Caco-2 (cell line): Measurements from ENCODE around the gene C2orf80. TPM values are rescaled to one million over a fixed set of nuclear protein-coding genes. Genes with fewer than 3 reads are reported as not detected.

Experiments
- BruUV-seq: library from RNA; stranded (reverse); fragments of 400-500 nt; replicated peaks from 2 replicates; lab custom pipeline; 2021; lab: Mats Ljungman, UMichigan
- CTCF ChIA-PET: fragments of 300-600 bp; sonication (Branson Sonifier 250); formaldehyde crosslinking; loops from one replicate; lab custom pipeline; 2022; ENCODE audit warnings: antibody characterized with exemption; lab: Charles Lee
- POLR2A ChIA-PET: fragments of 300-600 bp; sonication (Branson Sonifier 250); formaldehyde crosslinking; loops from one replicate; lab custom pipeline; 2022; ENCODE audit warnings: antibody characterized with exemption; lab: Charles Lee
- DNase-seq, 2 experiments: peaks; one replicate each; pipeline versions ENCODE4 v3.0.0 to v3.0.0-alpha.2; 2020 to 2022
- H3K27me3 ChIP-seq: replicated peaks from 2 replicates; pipeline ENCODE4 v1.6.0; 2011; ENCODE audit warnings: low read length; ENCODE audit not compliant: control insufficient read depth, insufficient read depth
- H3K36me3 ChIP-seq: 2 replicates; pipeline ENCODE4 v1.5.1; 2011; ENCODE audit warnings: low read length; ENCODE audit not compliant: control insufficient read depth, insufficient read depth
- H3K4me1 ChIP-seq: fragments of 250-450 bp; sonication (Bioruptor Pico); 2 replicates; pipeline ENCODE4 v1.5.1; 2020; ENCODE audit warnings: mild to moderate bottlenecking
- H3K4me3 ChIP-seq: 2 replicates; pipeline ENCODE4 v1.5.1; 2011; ENCODE audit warnings: low read depth, mild to moderate bottlenecking, control low read depth, low read length
- H3K9me3 ChIP-seq: fragments of 250-450 bp; sonication (Bioruptor Pico); 2 replicates; pipeline ENCODE4 v1.5.1; 2020; ENCODE audit warnings: mild to moderate bottlenecking, moderate library complexity
- H3K27ac Mint-ChIP-seq: one replicate; pipeline ENCODE4 v1.8.0; 2022; ENCODE audit warnings: mixed read lengths; ENCODE audit not compliant: unreplicated experiment
- H3K27me3 Mint-ChIP-seq: one replicate; pipeline ENCODE4 v1.8.0; 2022; ENCODE audit warnings: mixed read lengths; ENCODE audit not compliant: insufficient read depth, unreplicated experiment
- H3K36me3 Mint-ChIP-seq: one replicate; pipeline ENCODE4 v1.8.0; 2022; ENCODE audit warnings: mild to moderate bottlenecking, mixed read lengths; ENCODE audit not compliant: insufficient read depth, unreplicated experiment
- H3K4me1 Mint-ChIP-seq: one replicate; pipeline ENCODE4 v1.8.0; 2022; ENCODE audit warnings: low read depth, mixed read lengths; ENCODE audit not compliant: unreplicated experiment
- H3K4me3 Mint-ChIP-seq: one replicate; pipeline ENCODE4 v1.8.0; 2022; ENCODE audit warnings: mild to moderate bottlenecking, moderate library complexity, mixed read lengths; ENCODE audit not compliant: unreplicated experiment
- H3K9me3 Mint-ChIP-seq: one replicate; pipeline ENCODE4 v1.8.0; 2022; ENCODE audit warnings: mixed read lengths; ENCODE audit not compliant: unreplicated experiment
- intact Hi-C: fragments of 100-400 bp; cut with micrococcal nuclease; formaldehyde crosslinking; loops from one replicate; pipeline ENCODE4 v1.10.0; 2022; ENCODE audit not compliant: unreplicated experiment
- total RNA-seq: library from RNA; stranded (reverse); gene quantifications from 2 replicates; pipeline ENCODE4 v1.2.3, GENCODE V29; 2022
- TF ChIP-seq, protein P1 (sequence below), 2 experiments: fragments of 200-600 bp in 1 of 2; IDR thresholded peaks; 1 replicate in 1 of 2; 2 replicates in 1 of 2; pipeline versions ENCODE4 v1.5.1 to v1.8.0; 2011 to 2022; ENCODE audit warnings: antibody characterized with exemption in 1 of 2, control low read depth in 1 of 2, inconsistent platforms in 1 of 2, low read depth in 1 of 2, low read length in 1 of 2, mild to moderate bottlenecking in 1 of 2, moderate library complexity in 1 of 2; ENCODE audit not compliant: insufficient read depth in 1 of 2, severe bottlenecking in 1 of 2, unreplicated experiment in 1 of 2

C2orf80 gene
- total RNA-seq, 1 experiment from 2014 or later, result not detected

DNA sequence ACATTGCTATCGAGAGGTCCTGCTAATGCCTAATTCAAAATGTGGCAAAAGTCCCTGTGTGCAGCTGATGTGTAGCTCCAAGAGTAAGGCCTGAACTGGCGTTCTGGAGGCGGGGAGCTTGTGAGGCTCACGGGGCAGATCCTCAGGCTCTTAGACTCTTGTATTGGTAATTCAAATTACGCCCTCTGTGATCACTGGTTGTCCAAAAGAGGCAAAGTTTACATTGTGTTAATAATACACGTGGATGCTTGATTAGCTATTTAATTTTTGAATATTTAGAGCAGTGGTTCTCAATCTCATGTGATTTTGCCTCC is 14.0 kb downstream of the C2orf80 start:
- POLR2A ChIA-PET, result no interaction called here
- TF ChIP-seq, protein P1, sequence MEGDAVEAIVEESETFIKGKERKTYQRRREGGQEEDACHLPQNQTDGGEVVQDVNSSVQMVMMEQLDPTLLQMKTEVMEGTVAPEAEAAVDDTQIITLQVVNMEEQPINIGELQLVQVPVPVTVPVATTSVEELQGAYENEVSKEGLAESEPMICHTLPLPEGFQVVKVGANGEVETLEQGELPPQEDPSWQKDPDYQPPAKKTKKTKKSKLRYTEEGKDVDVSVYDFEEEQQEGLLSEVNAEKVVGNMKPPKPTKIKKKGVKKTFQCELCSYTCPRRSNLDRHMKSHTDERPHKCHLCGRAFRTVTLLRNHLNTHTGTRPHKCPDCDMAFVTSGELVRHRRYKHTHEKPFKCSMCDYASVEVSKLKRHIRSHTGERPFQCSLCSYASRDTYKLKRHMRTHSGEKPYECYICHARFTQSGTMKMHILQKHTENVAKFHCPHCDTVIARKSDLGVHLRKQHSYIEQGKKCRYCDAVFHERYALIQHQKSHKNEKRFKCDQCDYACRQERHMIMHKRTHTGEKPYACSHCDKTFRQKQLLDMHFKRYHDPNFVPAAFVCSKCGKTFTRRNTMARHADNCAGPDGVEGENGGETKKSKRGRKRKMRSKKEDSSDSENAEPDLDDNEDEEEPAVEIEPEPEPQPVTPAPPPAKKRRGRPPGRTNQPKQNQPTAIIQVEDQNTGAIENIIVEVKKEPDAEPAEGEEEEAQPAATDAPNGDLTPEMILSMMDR (IDR thresholded peaks at IDR 0.05; ENCODE audit: insufficient read depth in 1 of 2, low read depth in 1 of 2, low read length in 1 of 2, severe bottlenecking in 1 of 2, unreplicated experiment in 1 of 2), result no peak
- H3K9me3 Mint-ChIP-seq, result no peaks in the 10 kb centered on the region
- CTCF ChIA-PET, result interaction anchor here (1.0 to 2.8 kb wide), 8 partner anchors 33 to 79 kb away, joined by 3 to 27 read pairs (median 6); partner anchors contain the start of gene IDH1
- Histone ChIP-seq H3K27me3 (no peaks in the 10 kb centered on the region), H3K4me1 (peaks cover 16% of the 10 kb centered on the region), H3K4me3 (no peak overlapping the region), H3K36me3 (no peaks in the 10 kb centered on the region), H3K9me3 (no peaks in the 10 kb centered on the region)
- H3K4me3 Mint-ChIP-seq, result no peak overlapping the region
- intact Hi-C loops, result loop anchor here (1.0 to 10.0 kb wide), 4 partner anchors 65 to 159 kb away; partner anchors contain the start of gene IDH1
- no peak for DNase-seq
- H3K4me1 Mint-ChIP-seq, result peaks cover 7% of the 10 kb centered on the region
- H3K36me3 Mint-ChIP-seq, result no peaks in the 10 kb centered on the region
- H3K27ac Mint-ChIP-seq, result no peak overlapping the region
- no peaks in the 10 kb centered on the region for H3K27me3 Mint-ChIP-seq
- BruUV-seq, result no TSS peak

DNA sequence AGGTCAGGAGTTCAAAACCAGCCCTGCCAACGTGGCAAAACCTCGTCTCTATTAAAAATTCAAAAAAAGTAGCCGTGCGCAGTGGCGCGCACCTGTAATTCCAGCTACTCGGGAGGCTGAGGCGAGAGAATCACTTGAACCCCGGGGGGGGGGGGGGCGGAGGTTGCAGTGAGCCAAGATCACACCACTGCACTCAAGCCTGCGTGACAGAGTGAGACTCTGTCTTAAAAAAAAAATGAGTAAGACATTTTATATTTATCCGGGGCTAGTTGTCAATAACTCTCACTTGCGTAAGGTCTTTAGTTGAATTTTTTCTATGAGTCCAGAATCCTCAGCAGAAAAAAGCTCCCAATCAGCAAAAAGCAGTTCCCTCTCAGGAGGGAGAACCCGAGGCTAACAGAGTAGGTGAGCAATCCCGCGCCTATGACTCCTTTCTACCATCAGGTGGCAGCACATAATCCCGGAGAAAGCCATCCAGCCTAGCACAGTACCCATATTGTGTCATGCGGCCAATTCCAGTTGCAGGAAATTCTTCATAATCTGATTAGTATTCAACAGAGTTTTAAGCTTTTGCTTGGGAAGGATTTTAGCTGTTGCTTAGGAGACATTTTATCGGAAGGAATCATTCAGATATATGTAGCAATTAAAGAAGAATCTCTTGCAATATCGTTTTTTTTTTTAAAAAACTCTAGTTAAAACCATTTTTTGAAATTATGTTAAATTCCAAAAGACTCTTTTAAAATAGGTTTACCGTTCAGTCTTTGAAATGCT is 14.6 kb downstream of the C2orf80 start:
- no peaks in the 10 kb centered on the region for H3K36me3 ChIP-seq
- Mint-ChIP-seq H3K27ac (no peak overlapping the region), H3K36me3 (no peaks in the 10 kb centered on the region), H3K4me1 (peaks cover 7% of the 10 kb centered on the region), H3K27me3 (no peaks in the 10 kb centered on the region), H3K9me3 (no peaks in the 10 kb centered on the region), H3K4me3 (no peak overlapping the region)
- TF ChIP-seq, protein P1 (IDR thresholded peaks at IDR 0.05; ENCODE audit: insufficient read depth in 1 of 2, low read depth in 1 of 2, low read length in 1 of 2, severe bottlenecking in 1 of 2, unreplicated experiment in 1 of 2), result peak; percentile 75 to 95
- no peaks in the 10 kb centered on the region for H3K27me3 ChIP-seq
- CTCF ChIA-PET, result interaction anchor here (0.6 to 2.8 kb wide), 11 partner anchors 26 to 354 kb away, joined by 3 to 27 read pairs (median 4); partner anchors contain the start of gene IDH1
- H3K9me3 ChIP-seq, result no peaks in the 10 kb centered on the region
- intact Hi-C loops, result loop anchor here (1.0 to 10.0 kb wide), 4 partner anchors 66 to 160 kb away; partner anchors contain the start of gene IDH1
- H3K4me1 ChIP-seq, result peaks cover 16% of the 10 kb centered on the region
- no TSS peak for BruUV-seq
- no peak overlapping the region for H3K4me3 ChIP-seq
- POLR2A ChIA-PET, result no interaction called here
- DNase-seq, result peak; percentile 82 to 85

DNA sequence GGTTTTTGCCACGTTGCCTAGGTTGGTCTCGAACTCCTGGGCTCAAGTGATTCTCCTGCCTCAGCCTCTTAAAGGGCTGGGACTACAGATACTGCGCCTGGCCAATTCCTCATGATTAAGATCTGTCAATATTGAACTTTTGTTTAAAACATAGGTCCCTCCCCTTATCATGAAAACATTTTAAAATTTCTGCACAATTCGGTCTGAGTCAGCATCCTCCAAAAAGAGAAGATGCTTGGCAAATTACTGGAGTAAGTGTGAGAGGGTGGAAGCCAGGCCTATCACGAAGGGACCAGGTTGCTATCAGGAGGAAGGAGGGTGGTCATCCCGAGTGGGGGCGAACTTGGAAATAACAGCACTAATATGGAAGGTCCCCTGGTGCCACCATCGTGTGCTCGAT is 15.7 kb downstream of the C2orf80 start:
- Mint-ChIP-seq H3K4me3 (no peak overlapping the region), H3K36me3 (no peaks in the 10 kb centered on the region)
- POLR2A ChIA-PET, result no interaction called here

More for the DNA sequence above, 15.7 kb downstream of the C2orf80 start:
- Mint-ChIP-seq H3K9me3 (no peaks in the 10 kb centered on the region), H3K27ac (no peak overlapping the region), H3K27me3 (no peaks in the 10 kb centered on the region), H3K4me1 (no peaks in the 10 kb centered on the region)
- Histone ChIP-seq H3K9me3 (no peaks in the 10 kb centered on the region), H3K36me3 (no peaks in the 10 kb centered on the region), H3K4me1 (peaks cover 8% of the 10 kb centered on the region; the same call in 1 of the 2 replicates), H3K4me3 (no peak overlapping the region), H3K27me3 (no peaks in the 10 kb centered on the region)
- TF ChIP-seq, protein P1 (IDR thresholded peaks at IDR 0.05; ENCODE audit: insufficient read depth in 1 of 2, low read depth in 1 of 2, low read length in 1 of 2, severe bottlenecking in 1 of 2, unreplicated experiment in 1 of 2), result no peak
- DNase-seq, result no peak
- CTCF ChIA-PET, result interaction anchor here (0.7 to 2.8 kb wide), 2 partner anchors 27 to 80 kb away, joined by 3 to 27 read pairs; partner anchors contain the start of gene IDH1
- intact Hi-C loops, result loop anchor here (2.0 to 10.0 kb wide), 2 partner anchors 67 to 161 kb away; no protein-coding TSS in a partner anchor
- BruUV-seq, result no TSS peak
